Ramos (cell line): ENCODE data around the gene DLG2.

ENCODE experiments used
- in situ Hi-C: fragments of 300-500 bp; cut with MboI; formaldehyde crosslinking; loops from one replicate; pipeline ENCODE4 v1.14.3; 2022; ENCODE audit warnings: low sequenced_read_pairs; ENCODE audit not compliant: unreplicated experiment

The DLG2 gene

GRCh38 chr11:83871054-83871453 lies 1756.1 kb downstream of the DLG2 start:
- in situ Hi-C loops, result no loop called here

- in situ Hi-C loops, result no loop called here
Measured at GRCh38 chr11:83866655-83867054, 1760.5 kb downstream of the DLG2 start.

- in situ Hi-C loops, result no loop called here
Measured at GRCh38 chr11:83865636-83866461, 1761.3 kb downstream of the DLG2 start.

- in situ Hi-C loops, result no loop called here
Measured at GRCh38 chr11:83864412-83865057, 1762.6 kb downstream of the DLG2 start.

DNA sequence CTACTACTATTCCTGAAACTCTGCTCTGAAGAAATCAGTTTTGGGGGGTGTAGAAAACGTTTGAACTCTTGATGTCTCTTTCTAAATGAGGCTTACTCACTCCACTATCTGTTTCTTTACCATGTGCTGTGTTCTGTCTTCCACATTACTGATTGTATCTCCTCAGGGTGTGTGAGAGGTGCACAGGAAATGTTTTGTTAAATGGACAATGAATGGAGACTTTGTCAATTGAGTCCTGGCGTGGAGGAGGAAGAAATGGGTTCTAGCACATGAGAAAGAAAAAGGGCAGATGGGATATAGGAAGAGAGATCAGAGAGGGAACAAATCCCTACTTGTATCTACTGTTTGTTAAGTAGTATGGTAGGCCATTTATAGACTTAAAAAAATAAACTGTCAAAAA lies 1763.9 kb downstream of the DLG2 start:
- in situ Hi-C loops, result no loop called here

- in situ Hi-C loops, result no loop called here
Measured at GRCh38 chr11:83862691-83863090, 1764.5 kb downstream of the DLG2 start.

DNA sequence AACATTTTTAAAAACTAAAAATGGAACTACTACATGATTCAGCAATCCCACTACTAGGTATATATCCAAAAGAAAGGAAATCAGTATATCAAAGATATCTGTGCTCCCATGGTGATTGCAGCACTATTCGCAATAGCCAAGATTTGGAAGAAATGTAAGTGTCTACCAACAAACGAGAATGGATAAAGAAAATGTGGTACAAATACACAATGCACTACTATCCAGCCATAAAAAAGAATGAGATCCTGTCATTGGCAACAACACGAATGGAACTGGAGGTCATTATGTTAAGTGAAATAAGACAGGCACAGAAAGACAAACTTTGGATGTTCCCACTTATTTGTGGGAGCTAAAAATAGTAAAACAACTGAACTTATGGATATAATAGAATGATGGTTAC lies 1765.1 kb downstream of the DLG2 start:
- in situ Hi-C loops, result no loop called here

DNA sequence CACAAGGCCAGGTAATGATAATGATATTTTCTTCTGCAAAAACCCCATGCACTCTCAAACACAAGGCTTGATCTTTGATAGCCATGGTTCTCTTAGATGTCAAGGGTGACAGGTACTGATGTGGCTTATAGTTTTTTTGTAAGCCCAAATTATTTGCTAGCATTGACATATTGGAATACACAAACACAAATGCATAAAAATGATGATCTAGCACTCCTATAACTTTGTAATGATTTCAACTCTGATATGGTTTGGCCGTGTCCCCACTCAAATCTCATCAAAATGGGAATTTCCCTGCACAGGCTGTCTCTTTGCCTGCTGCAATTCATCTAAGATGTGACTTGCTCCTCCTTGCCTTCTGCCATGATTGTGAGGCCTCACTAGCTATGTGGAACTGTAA lies 1768.5 kb downstream of the DLG2 start:
- in situ Hi-C loops, result no loop called here

DNA sequence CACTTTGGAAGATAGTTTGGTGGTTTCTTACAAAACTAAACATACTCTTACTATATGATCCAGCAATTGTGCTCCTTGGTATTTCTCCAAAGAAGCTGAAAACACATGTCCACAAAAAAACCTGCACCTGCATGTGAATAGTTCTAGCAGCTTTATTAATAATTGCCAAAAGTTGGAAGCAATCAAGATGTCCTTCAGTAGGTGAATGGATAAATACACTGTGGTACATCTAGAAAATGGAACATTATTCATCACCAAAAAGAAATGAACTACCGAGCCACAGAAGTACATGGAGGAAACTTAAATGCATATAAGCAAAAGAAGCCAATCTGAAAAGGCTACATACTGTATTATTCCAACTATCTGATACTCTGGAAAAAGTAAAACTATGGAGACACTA lies 1771.9 kb downstream of the DLG2 start:
- in situ Hi-C loops, result no loop called here

DNA sequence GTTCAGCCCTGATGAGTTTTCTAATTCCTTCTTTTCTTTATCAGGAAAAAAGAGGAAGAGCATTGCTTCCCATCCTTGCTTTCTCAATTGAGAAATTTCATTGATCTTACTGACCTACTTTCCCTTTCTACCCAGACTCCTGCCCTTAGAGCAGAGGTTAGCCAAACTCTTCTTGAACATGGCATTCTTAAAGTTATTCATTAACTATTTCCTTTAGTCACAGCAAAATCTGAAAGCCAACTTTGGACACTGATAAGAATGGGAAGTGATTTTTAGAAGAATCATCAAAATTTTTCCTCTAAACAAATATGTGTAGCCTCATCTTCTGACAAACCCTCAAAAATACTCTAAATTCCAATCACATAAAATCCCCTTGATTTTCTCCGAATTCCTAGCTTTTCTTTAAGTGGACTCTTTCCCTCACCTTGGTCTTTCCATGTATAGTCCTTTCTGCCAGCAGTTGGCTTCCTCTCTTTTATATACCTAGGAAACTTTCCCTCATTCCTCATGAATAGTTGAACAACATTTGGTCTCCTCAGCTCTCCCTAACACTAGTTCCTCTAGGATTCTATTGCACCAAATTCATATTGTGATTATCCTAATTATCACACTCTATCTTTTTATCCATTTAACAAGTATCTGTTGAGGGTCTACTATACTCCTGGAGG lies 1774.2 kb downstream of the DLG2 start:
- in situ Hi-C loops, result no loop called here

DNA sequence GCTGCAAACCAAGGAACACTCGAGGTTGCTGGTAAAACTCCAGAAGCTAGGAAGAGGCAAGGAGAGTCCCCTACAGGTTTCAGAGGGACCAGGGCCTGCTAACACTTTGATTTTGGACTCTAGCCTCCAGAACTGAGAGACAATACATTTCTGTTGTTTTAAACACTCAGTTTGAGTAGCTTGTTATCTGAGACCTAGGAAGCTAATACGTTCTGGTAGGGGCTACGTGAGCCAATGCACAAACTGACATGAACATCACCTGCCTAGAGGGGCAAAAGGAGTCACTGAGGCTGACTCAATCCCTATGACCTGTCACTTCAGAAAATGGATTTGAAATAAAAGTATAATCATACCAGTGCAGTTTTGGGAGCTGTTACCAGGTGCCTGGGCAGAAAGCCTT lies 1775.1 kb downstream of the DLG2 start:
- in situ Hi-C loops, result no loop called here

- in situ Hi-C loops, result loop anchor here (25.0 kb wide), 1 partner anchor 715 kb away; no protein-coding TSS in a partner anchor
Measured at GRCh38 chr11:83847467-83848034, 1779.6 kb downstream of the DLG2 start.

DNA sequence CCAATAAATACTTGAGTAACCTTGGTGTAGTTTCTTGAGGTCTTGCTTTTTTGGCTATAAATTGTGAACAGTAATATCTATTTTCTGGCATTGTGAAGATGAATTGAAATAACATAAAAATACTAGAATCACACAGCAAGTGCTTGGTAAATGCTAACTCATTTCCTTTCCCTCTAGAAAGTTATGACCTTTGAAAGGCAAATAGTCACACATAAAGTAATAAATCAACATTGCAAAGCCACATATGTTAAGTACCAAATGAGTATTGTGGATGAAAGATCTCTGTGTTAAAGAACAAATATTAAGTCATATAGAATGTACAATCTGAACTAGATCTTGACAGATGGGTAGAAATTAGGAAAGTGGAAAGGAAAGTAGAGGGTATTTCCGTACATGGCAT lies 1781.3 kb downstream of the DLG2 start:
- in situ Hi-C loops, result loop anchor here (25.0 kb wide), 1 partner anchor 717 kb away; no protein-coding TSS in a partner anchor

- in situ Hi-C loops, result loop anchor here (25.0 kb wide), 1 partner anchor 722 kb away; no protein-coding TSS in a partner anchor
Measured at GRCh38 chr11:83840326-83840725, 1786.8 kb downstream of the DLG2 start.

- in situ Hi-C loops, result loop anchor here (25.0 kb wide), 1 partner anchor 725 kb away; no protein-coding TSS in a partner anchor
Measured at GRCh38 chr11:83836883-83837654, 1790.1 kb downstream of the DLG2 start.

GRCh38 chr11:83836065-83836464 lies 1791.1 kb downstream of the DLG2 start:
- in situ Hi-C loops, result loop anchor here (25.0 kb wide), 1 partner anchor 726 kb away; no protein-coding TSS in a partner anchor

DNA sequence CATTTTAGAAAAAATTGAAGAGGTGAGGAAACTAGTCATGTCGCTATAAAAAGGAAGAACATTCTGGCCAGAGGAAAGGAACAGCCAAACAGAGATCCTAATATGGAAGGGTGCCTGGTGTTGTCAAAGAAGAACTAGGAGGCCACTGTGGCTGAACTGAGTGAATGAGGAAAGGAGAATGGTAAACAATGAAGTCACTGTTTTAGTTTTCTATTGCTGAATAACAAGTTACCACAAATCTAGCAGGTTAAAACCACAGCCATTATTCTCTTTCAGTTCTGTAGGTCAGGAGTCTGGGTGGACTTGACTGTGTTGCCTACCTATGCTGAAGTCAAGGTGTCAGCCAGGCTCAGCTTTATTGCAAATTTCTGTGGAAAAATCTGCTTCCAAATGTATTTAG lies 1791.7 kb downstream of the DLG2 start:
- in situ Hi-C loops, result loop anchor here (25.0 kb wide), 1 partner anchor 727 kb away; no protein-coding TSS in a partner anchor

GRCh38 chr11:83831929-83832328 lies 1795.2 kb downstream of the DLG2 start:
- in situ Hi-C loops, result loop anchor here (25.0 kb wide), 1 partner anchor 730 kb away; no protein-coding TSS in a partner anchor

- in situ Hi-C loops, result loop anchor here (25.0 kb wide), 1 partner anchor 734 kb away; no protein-coding TSS in a partner anchor
Measured at GRCh38 chr11:83827940-83828554, 1799.1 kb downstream of the DLG2 start.
